ENCODE measurements around the gene ESPNL. TPM values are rescaled to one million over a fixed set of nuclear protein-coding genes. Genes with fewer than 3 reads are reported as not detected.

The ESPNL gene
- total RNA-seq, 4 donors from 2014 or later = 0.14 to 4.4 (median 0.72) TPM

DNA sequence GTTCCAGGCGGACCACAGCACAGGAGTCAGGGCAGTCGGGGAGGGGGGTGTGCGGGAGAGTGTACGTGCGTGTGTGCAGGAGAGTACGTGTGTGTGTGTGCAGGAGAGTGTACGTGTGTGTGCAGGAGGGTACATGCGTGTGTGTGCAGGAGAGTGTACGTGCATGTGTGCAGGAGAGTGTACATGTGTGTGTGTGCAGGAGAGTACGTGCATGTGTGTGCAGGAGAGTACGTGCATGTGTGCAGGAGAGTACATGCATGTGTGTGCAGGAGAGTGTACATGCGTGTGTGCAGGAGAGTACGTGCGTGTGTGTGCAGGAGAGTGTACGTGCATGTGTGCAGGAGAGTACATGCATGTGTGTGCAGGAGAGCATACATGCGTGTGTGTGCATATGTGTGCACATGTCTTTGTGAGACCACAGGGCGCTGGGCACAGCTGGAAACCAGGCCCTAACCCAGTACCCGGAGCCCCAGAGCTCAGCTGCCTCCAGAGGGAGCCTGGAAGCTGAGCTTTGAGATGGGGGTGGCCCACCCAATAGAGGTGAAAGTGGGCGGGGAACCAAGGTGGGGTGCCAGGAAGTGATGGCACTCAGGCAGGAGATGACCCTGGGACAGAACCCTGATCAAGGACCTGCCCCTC, 24.5 kb downstream of the ESPNL start:
- WGBS, 2 donors (ENCODE audit: low coverage in 1 of 2) = 86 to 92% methylated on average over 9 to 19 of the region's 19 CpGs
- intact Hi-C loops (cut with DNase I; ENCODE audit: low total_unique reads) = no loop called here
- no peak for DNase-seq
- Histone ChIP-seq H3K9me3 (no peaks in the 10 kb centered on the region), H3K4me3 (no peak overlapping the region), H3K36me3 (no peaks in the 10 kb centered on the region), H3K4me1 (peaks cover 0 to 7% (median 0%) of the 10 kb centered on the region in 4 donors), H3K27me3 (peaks cover 8% of the 10 kb centered on the region), H3K27ac (no peak overlapping the region)
- TF ChIP-seq POLR2AphosphoS5 (IDR thresholded peaks at IDR 0.05) = no peak
- in situ Hi-C loops (cut with MboI; ENCODE audit: low pct_ligation_motif_present in 1 of 4, low pct_unique_long_range_greater_than_20kb in 1 of 4, low sequenced_read_pairs in 3 of 4) = no loop called here

DNA sequence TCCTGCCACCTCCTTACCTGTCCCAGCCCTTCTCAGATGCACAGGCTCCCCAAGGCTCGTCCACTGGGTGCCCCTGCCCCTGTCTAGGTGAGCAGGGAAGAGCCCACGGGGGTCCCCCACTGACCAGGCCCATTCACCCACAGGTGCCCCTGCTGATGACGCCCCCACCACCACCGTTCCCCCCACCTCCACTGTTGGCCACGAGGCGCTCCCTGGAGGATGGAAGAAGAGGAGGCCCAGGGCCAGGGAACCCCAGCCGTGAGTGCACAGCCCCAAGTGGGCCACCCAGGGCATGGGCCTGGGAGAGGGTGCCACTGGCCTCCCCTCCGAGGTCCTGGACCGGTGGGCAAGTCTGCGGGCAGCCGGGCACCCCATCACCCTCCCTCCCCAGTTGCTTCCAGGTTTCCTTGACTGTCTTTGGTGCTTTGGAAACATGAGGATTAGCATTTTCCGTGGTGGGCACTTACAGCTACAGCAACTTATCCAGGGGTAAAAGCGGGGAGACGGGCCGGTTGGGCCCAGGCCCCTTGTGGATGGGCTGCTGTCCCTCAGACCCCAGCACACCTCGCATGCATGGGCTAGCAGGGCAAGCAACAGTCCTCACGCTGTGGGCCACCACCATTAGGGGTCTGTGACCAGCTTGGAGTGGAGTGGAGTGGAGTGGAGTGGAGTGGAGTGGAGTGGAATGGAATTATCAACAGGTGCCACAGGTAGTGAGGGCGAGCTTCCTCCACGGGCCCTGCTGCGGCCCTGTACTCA, 25.2 kb downstream of the ESPNL start:
- Histone ChIP-seq H3K36me3 (no peaks in the 10 kb centered on the region), H3K27ac (no peak overlapping the region), H3K9me3 (no peaks in the 10 kb centered on the region), H3K27me3 (peaks cover 8% of the 10 kb centered on the region), H3K4me3 (no peak overlapping the region), H3K4me1 (peaks cover 0 to 7% (median 0%) of the 10 kb centered on the region in 4 donors)
- intact Hi-C loops (cut with DNase I; ENCODE audit: low total_unique reads) = no loop called here
- DNase-seq = no peak
- TF ChIP-seq, protein P1, sequence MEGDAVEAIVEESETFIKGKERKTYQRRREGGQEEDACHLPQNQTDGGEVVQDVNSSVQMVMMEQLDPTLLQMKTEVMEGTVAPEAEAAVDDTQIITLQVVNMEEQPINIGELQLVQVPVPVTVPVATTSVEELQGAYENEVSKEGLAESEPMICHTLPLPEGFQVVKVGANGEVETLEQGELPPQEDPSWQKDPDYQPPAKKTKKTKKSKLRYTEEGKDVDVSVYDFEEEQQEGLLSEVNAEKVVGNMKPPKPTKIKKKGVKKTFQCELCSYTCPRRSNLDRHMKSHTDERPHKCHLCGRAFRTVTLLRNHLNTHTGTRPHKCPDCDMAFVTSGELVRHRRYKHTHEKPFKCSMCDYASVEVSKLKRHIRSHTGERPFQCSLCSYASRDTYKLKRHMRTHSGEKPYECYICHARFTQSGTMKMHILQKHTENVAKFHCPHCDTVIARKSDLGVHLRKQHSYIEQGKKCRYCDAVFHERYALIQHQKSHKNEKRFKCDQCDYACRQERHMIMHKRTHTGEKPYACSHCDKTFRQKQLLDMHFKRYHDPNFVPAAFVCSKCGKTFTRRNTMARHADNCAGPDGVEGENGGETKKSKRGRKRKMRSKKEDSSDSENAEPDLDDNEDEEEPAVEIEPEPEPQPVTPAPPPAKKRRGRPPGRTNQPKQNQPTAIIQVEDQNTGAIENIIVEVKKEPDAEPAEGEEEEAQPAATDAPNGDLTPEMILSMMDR (IDR thresholded peaks at IDR 0.05) = no peak
- TF ChIP-seq POLR2A (IDR thresholded peaks at IDR 0.05) (no peak), POLR2AphosphoS5 (IDR thresholded peaks at IDR 0.05) (no peak), EP300 (IDR thresholded peaks at IDR 0.05; ENCODE audit: low read depth) (no peak)
- in situ Hi-C loops (cut with MboI; ENCODE audit: low pct_ligation_motif_present in 1 of 4, low pct_unique_long_range_greater_than_20kb in 1 of 4, low sequenced_read_pairs in 3 of 4) = no loop called here
- 86% methylated on average over 15 of the region's 20 CpGs; no CpG with 5 or more reads in 1 of the 2 donors for WGBS, 2 donors (ENCODE audit: low coverage in 1 of 2)

DNA sequence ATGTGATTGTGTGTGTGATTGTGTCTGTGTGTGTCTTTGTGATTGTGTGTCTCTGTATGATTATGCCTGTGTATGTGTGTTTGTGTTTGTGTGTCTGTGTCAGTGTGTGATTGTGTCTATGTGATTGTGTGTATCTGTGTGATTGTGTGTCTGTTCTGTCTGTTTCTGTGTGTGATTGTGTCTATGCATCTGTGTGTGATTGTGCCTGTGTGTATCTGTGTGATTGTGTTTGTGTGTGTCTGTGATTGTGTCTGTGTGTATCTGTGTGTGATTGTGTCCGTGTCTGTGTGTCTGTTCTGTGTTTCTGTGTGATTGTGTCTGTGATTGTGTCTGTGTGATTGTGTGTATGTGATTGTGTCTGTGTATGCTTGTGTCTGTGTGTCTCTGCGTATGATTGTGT, 26.2 kb downstream of the ESPNL start:
- intact Hi-C loops (cut with DNase I; ENCODE audit: low total_unique reads) (no loop called here), in situ Hi-C loops (cut with MboI; ENCODE audit: low pct_ligation_motif_present in 1 of 4, low pct_unique_long_range_greater_than_20kb in 1 of 4, low sequenced_read_pairs in 3 of 4) (no loop called here)
- Histone ChIP-seq H3K4me3 (no peak overlapping the region), H3K4me1 (peaks cover 0 to 7% (median 0%) of the 10 kb centered on the region in 4 donors), H3K9me3 (no peaks in the 10 kb centered on the region), H3K27me3 (no peaks in the 10 kb centered on the region), H3K27ac (no peak overlapping the region), H3K36me3 (no peaks in the 10 kb centered on the region)
- TF ChIP-seq POLR2AphosphoS5 (IDR thresholded peaks at IDR 0.05) (no peak), POLR2A (IDR thresholded peaks at IDR 0.05) (no peak)
- no peak for DNase-seq
- 62 to 69% methylated on average over 2 of the region's 2 CpGs for WGBS, 2 donors (ENCODE audit: low coverage in 1 of 2)

DNA sequence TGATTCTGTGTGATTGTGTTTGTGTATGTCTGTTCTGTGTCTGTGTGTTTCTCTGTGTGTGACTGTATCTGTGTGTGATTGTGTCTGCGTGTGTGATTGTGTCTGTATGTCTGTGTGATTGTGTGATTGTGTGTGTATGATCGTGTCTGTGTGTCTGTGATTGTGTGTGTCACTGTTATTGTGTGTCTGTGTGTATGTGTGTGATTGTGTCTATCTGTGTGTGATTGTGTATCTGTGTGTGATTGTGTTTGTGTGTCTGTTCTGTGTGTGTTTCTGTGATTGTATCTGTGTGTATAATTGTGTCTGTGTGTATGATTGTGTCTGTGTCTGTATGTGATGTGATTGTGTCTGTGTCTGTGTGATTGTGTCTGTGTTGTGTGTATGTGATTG, 26.6 kb downstream of the ESPNL start:
- no peak for DNase-seq
- H3K27ac ChIP-seq = no peak overlapping the region
- peaks cover 0 to 7% (median 0%) of the 10 kb centered on the region in 4 donors for H3K4me1 ChIP-seq
- TF ChIP-seq, protein P1 (IDR thresholded peaks at IDR 0.05) = no peak
- no peak for TF ChIP-seq POLR2AphosphoS5 (IDR thresholded peaks at IDR 0.05)
- no peak for TF ChIP-seq EP300 (IDR thresholded peaks at IDR 0.05; ENCODE audit: low read depth)
- TF ChIP-seq POLR2A (IDR thresholded peaks at IDR 0.05) = no peak
- no peak overlapping the region for H3K4me3 ChIP-seq
- H3K36me3 ChIP-seq = no peaks in the 10 kb centered on the region
- in situ Hi-C loops (cut with MboI; ENCODE audit: low pct_ligation_motif_present in 1 of 4, low pct_unique_long_range_greater_than_20kb in 1 of 4, low sequenced_read_pairs in 3 of 4) = no loop called here
- intact Hi-C loops (cut with DNase I; ENCODE audit: low total_unique reads) = no loop called here
- H3K9me3 ChIP-seq = no peaks in the 10 kb centered on the region
- H3K27me3 ChIP-seq = no peaks in the 10 kb centered on the region
- 75 to 94% methylated on average over 2 of the region's 2 CpGs for WGBS, 2 donors (ENCODE audit: low coverage in 1 of 2)

Measured in transverse colon (tissue), 4 donors.